T-helper 1 cell treated with Interleukin-12 subunit alpha and Interleukin-12 subunit beta and Interleukin-4 antibody, amounts not matched to agents 30 ng/mL and 1 ng/mL, for 36 hours (primary cell): Measurements from ENCODE around the gene IQSEC1. TPM values are rescaled to one million over a fixed set of nuclear protein-coding genes. Genes with fewer than 3 reads are reported as not detected.

Experiments
- intact Hi-C: fragments of 100-400 bp; cut with micrococcal nuclease; formaldehyde crosslinking; loops from one replicate; pipeline ENCODE4 v1.15.1; 2024
- total RNA-seq: library from RNA; stranded (reverse); gene quantifications from 2 replicates; pipeline ENCODE4 v1.2.3, GENCODE V29; 2022

The IQSEC1 gene
- total RNA-seq, 1 donor from 2014 or later: 54.4 TPM

DNA sequence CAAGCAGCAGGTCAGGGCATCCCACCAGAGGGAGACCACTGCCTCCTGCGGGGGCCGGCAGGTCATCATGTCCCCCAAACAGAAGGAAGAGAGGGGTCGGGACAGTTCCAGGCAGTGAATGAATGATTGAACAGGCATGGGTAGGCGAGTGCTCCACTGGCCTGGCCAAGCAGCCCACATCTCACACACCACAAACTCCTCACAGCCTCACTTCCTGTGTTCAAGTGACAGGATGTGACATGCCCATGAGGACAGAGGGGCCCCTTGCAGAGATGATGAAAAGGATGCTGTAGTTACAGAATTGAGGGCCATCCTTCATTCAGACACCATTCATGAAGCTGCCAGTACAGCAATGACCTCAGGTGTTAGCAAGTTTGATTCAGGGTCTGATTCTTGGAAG is 3.7 kb downstream of the IQSEC1 start:
- intact Hi-C loops: loop anchor here (1.0 to 2.0 kb wide), 2 partner anchors 58 to 67 kb away; no protein-coding TSS in a partner anchor

DNA sequence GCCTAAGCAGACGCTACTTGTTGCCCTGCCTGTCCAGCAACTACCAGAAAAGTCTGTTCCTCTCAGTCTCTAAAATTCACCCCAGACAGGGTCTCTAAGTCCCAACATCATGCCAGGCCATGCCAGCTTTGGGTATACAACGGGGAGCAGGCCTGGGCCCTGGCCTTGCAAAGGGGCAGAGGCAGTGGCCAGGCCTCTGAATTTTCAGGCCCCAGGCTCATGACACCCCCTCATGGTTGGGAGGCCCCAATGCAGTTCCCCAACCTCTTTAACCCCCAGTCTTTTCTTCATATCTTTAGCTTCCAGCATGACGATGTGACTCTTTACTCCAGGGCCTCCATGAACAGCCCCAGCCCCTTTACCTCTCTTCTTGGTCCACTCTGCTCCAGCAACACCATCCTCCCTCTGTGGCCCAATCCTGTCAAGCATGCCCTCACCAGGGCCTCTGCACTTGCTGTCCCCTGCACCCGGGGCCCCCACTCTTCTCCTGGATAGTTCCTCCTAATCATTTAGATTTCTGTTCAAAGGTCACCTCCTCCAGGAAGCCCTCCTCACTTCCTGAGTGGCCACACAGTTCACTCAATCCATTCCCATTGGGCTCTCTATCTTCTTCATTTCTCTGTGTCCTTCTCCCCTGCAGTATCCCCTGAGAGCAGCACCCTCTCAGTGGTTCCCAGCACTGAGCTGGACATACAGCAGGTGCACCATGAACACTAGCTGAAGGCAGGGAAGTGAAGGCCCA is 4.8 kb downstream of the IQSEC1 start:
- intact Hi-C loops: loop anchor here (1.0 to 2.0 kb wide), 3 partner anchors 57 to 200 kb away; no protein-coding TSS in a partner anchor

DNA sequence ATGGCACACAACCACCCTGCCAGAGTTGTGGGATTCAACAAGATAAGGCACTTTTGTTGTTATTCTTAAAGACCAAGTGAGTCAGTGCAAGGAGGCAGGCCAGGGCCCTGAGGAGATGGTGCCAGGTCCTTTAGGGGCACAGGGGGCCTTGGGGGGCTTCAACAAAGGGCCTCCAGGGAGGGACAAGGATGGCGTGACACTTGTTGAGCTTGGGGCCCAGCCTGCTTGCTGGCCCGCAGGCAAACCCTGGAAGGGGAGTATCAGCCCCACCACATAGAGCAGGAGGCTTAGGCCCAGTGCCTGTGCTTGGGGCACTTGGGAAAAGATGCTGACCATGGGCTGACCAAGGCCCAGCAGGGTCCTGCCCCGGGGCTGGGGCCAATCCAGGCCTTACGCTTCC is 5.5 kb downstream of the IQSEC1 start:
- intact Hi-C loops: loop anchor here (1.0 to 2.0 kb wide), 2 partner anchors 65 to 199 kb away; no protein-coding TSS in a partner anchor

- intact Hi-C loops: no loop called here
These were observed 6.4 kb downstream of the IQSEC1 start for GRCh38 chr3:13066834-13067233.

- intact Hi-C loops: no loop called here
These were observed 7.0 kb downstream of the IQSEC1 start for GRCh38 chr3:13066236-13066635.

GRCh38 chr3:13065727-13066126 is 7.5 kb downstream of the IQSEC1 start:
- intact Hi-C loops: no loop called here

DNA sequence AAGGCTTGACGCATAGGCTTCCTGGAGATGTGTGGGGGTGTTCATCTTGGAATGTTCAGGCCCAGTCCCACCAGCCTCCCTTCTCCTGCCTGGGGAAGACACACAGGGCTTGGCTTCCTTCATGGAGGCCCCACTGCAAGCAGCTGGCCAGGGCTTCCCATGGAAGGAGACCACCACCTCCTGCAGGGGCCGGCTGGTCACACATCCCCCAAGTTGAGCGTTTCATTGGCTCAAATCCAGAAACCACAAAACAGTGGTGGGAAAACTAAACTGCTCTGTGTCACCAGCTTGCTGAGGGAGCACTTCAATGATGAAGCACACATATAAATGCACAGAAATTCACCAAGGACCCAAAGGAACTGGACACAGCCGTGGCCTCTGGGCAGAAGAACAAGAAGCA is 8.3 kb downstream of the IQSEC1 start:
- intact Hi-C loops: no loop called here

GRCh38 chr3:13064159-13064868 is 8.9 kb downstream of the IQSEC1 start:
- intact Hi-C loops: no loop called here

DNA sequence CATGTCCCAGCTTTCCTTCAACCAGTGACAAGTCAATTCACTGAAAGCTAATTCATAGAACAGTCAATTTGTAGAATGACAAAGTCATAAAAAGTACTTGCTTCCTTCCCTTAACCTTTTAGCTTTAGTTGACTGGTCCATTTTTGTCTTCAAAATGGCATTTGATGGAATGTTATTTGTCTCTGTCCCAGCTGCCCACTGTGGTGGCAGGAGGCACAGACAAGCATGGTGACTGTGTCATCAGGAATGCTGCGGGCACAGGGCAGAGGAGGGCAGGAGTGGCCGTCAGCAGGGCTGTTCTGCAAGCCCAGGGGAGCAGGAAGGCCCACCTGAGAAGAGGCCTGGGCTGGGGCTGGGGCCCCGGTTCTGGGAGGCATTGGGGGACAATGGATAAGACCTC is 10.0 kb downstream of the IQSEC1 start:
- intact Hi-C loops: no loop called here

DNA sequence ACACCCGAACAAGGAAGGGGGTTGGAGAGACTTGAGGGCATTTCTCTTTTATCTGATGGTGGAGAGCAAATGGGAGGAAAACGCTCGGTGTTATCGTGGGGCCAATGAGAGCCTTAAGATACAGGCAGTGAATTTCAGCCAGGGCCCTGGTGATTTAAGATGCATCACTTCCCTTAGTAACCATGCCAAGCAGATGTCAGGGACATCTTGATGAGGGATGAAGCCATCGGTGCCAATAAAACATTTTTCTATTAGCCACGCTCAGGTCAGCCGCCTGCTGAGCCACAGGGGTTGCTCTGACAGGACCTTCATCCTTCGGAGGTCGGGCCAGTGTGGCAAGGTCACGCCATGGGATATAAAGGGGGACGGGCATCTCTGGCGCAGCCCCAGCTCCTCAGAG is 10.6 kb downstream of the IQSEC1 start:
- intact Hi-C loops: no loop called here

DNA sequence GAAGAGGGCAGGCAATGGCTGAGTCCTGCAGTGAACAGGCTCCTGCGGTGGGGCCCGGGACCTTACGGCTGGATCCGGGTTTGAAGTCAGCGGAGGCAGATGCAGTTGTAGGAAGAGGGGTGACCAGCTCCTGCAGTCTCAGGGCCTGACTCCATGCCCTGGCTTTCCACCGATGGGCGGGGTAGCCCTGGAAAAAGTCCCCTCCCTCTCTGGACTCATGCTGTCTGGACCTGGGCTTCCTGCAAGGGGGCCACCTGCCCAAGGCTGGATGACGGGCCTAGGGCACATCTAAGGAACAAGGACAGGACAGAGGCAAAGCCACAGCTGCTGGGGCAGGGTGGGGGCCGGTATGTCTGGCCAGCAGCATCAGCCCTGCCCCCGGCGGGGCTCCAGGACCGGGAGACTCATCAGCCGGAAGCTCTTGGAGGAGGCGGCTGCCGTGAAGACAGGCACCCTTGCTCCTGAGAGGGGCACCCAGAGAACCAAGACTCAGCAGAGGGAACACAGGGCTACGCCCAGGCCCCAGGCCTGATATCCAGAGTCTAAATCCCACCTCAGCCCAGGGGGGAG is 12.8 kb downstream of the IQSEC1 start:
- intact Hi-C loops: no loop called here

DNA sequence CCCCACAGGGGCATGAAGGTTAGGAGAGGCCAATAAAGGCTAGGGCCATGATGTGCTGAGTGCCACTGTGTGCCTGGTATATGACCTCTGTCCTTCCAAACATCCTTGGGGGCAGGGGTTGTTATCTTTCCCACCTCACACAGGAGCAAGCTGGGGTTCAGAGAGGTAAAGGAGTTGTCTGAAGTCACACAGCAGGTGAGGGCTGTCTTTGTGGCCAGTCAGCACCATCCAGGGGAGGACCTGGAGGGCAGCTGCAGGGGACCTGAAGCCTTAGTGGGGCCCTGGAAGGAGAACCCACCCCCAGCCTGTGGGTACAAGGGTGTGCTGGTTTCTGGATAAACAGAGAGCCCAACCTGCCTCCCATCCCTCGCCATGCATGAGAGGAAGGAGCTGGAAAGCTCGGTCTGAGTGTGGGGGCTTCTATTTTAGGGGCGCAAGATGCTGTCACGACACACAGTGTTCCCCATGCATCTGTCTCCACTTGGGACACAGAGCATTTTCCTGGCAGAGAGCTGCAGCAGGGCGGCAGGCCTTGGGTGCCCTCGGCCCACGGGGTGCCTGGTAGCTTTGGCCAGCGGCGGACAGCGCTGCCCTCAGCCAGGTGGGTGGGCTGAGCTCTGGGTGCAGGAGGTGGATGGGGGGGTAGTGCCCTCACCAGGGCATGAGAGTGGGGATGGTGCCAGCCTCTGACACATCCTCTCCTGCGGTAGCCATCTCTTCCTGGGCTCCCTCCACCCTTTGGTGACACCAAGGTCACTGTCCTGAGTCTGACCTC is 14.7 kb downstream of the IQSEC1 start:
- intact Hi-C loops: no loop called here

DNA sequence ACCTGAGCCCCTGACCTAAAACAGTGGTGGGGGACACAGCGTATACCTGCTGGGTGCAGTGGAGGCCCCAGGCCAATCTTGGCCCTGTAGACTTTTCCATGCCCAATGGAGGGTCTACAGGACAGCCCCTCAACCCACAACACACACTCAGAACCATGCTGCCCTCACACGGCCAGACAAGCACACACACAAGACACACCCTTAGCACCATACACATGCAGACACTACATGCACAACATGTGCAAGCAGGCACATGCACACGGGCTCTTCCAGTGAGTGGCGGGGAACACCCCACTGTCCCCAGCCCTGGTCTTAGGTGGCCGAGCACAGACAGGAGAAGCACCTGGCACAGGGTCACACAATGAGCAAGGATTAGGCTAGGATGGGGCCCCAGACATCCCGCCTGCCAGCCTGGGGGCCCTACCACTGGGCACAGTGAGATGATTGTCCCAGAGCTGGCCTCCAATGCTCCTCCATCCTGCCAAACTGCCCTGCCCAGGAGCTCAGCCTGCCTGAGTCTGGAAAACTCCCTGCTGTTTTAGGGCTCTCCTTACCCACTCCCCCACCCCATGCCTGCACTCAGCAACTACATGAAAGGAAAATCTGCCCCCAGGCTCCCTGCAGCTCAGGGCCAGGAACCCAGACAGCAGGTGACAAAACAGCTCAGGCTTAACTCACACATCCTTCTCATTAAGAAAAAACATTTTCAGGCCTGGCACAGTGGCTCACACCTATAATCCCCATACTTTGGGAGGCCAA is 15.8 kb downstream of the IQSEC1 start:
- intact Hi-C loops: no loop called here

- intact Hi-C loops: no loop called here
These were observed 17.6 kb downstream of the IQSEC1 start for GRCh38 chr3:13055634-13056033.

- intact Hi-C loops: no loop called here
These were observed 18.6 kb downstream of the IQSEC1 start for GRCh38 chr3:13054341-13055285.

DNA sequence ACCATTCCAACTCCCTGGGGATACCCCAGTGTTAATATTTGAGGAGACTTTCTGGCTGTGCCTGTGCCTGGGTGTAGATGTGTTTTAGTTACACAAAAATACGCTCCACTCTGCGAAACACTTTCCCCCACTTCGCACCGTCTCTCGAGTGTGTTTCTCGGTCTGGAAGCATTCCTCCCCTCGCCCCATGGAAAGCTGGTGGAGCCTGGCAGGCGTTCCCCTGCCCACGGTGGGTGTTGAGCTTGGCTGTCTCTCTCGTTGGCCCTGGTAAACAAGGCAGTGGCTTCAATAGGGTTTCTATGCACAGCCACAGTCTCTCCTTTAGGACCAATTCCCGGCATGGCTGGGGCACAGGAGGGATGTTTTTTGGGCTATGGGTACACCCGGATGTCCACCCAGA is 19.3 kb downstream of the IQSEC1 start:
- intact Hi-C loops: no loop called here

- intact Hi-C loops: no loop called here
These were observed 19.8 kb downstream of the IQSEC1 start for GRCh38 chr3:13053420-13053819.

- intact Hi-C loops: no loop called here
These were observed 20.9 kb downstream of the IQSEC1 start for GRCh38 chr3:13052191-13052820.

- intact Hi-C loops: no loop called here
These were observed 21.6 kb downstream of the IQSEC1 start for GRCh38 chr3:13051581-13051980.
